HFFc6 (cell line): ENCODE measurements around the gene TMEM167B. TPM values are rescaled to one million over a fixed set of nuclear protein-coding genes. Genes with fewer than 3 reads are reported as not detected.

ENCODE experiments used
- DNase-seq: peaks from one replicate; pipeline ENCODE4 v3.0.0-alpha.2; 2018
- H3K27ac Mint-ChIP-seq: 2 replicates; pipeline ENCODE4 v1.8.0; 2020; ENCODE audit warnings: mild to moderate bottlenecking, mixed read lengths
- H3K27me3 Mint-ChIP-seq: 2 replicates; pipeline ENCODE4 v1.8.0; 2021; ENCODE audit warnings: mild to moderate bottlenecking, moderate library complexity, mixed read lengths; ENCODE audit not compliant: insufficient read depth
- H3K36me3 Mint-ChIP-seq: 2 replicates; pipeline ENCODE4 v1.8.0; 2021; ENCODE audit warnings: low read depth, mixed read lengths
- H3K4me1 Mint-ChIP-seq: 2 replicates; pipeline ENCODE4 v1.8.0; 2020; ENCODE audit warnings: low read depth, mixed read lengths
- H3K4me3 Mint-ChIP-seq: 2 replicates; pipeline ENCODE4 v1.8.0; 2020; ENCODE audit warnings: mild to moderate bottlenecking, moderate library complexity, mixed read lengths
- H3K9me3 Mint-ChIP-seq: 2 replicates; pipeline ENCODE4 v1.8.0; 2020; ENCODE audit warnings: mild to moderate bottlenecking, mixed read lengths
- total RNA-seq, 6 experiments: library from RNA; stranded (reverse); fragmentation: NEBNext Ultra II Directional; extraction: Animal tissue kit (Norgen Biotek cat#: 25700); gene quantifications; 2 replicates in 1 of 6; 3 replicates in 5 of 6; pipeline ENCODE4 v1.2.3, GENCODE V29; 2021
- TF ChIP-seq, protein P1 (sequence below): fragments of 200-600 bp; sonication (generic); IDR thresholded peaks from 2 replicates; pipeline ENCODE4 v1.5.0; 2021; ENCODE audit warnings: antibody characterized with exemption, mild to moderate bottlenecking

TMEM167B gene
- total RNA-seq, 6 experiments from 2014 or later: 48.0 to 58.6 (median 53.5) TPM

DNA sequence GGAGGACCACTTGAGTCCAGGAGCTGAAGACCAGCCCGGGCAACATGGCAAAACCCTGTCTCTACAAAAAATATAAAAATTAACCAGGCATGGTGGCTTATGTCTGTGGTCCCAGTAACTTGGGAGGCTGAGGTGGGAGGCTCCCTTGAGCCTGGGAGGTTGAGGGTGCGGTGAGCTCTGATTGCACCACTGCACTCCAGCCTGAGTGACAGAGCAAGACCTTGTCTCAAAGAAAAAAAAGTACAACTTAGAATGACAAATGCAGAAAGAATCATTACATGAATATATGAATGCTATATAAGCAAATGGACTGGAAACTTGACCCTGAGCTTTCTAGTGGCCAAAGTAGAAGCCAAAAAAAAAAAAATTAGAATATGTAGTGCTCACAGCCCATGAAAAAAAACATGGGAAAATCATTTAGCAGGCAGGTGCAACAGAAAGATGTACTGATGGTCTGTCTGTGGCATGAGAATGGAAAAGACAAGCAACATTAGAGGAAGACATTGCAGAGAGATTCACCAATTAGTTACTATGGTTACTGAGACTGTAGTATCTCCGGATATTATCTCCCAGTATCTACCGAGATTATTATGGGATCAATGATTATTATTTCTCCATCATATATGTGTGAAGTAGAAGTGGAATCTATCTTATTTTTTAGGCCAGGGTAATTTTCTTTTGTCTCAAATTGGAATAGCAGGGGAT lies 42.6 kb downstream of the TMEM167B start:
- Mint-ChIP-seq H3K27me3 (peaks cover 10% of the 10 kb centered on the region; the same call in 1 of the 2 replicates), H3K4me3 (no peak overlapping the region), H3K9me3 (no peaks in the 10 kb centered on the region), H3K27ac (no peak overlapping the region), H3K4me1 (no peaks in the 10 kb centered on the region), H3K36me3 (no peaks in the 10 kb centered on the region)
- no peak for DNase-seq
- TF ChIP-seq, protein P1, sequence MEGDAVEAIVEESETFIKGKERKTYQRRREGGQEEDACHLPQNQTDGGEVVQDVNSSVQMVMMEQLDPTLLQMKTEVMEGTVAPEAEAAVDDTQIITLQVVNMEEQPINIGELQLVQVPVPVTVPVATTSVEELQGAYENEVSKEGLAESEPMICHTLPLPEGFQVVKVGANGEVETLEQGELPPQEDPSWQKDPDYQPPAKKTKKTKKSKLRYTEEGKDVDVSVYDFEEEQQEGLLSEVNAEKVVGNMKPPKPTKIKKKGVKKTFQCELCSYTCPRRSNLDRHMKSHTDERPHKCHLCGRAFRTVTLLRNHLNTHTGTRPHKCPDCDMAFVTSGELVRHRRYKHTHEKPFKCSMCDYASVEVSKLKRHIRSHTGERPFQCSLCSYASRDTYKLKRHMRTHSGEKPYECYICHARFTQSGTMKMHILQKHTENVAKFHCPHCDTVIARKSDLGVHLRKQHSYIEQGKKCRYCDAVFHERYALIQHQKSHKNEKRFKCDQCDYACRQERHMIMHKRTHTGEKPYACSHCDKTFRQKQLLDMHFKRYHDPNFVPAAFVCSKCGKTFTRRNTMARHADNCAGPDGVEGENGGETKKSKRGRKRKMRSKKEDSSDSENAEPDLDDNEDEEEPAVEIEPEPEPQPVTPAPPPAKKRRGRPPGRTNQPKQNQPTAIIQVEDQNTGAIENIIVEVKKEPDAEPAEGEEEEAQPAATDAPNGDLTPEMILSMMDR: no peak

DNA sequence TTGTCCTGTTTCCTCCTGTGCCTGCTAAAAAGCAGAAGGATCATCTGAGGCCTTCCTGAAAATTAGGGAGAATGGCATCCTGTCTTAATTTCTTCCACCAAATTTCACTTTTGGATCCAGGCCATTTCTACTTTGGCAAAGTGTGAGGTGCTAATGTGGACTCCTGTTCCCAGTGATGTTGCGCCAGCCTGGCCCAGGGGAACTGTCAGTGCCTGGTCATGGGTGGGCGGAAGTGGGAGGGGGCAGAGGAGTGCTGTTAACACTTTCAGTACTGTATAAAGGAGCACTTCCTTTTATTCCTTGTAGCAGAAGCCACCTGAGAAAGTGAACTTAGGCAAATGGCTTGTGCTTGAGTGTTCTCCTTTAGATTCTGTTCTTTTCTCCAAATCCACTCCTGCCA lies 43.3 kb downstream of the TMEM167B start:
- H3K9me3 Mint-ChIP-seq: no peaks in the 10 kb centered on the region
- peaks cover 10% of the 10 kb centered on the region; the same call in 1 of the 2 replicates for H3K27me3 Mint-ChIP-seq
- no peak overlapping the region for H3K27ac Mint-ChIP-seq
- H3K4me1 Mint-ChIP-seq: no peaks in the 10 kb centered on the region
- no peak overlapping the region for H3K4me3 Mint-ChIP-seq
- no peaks in the 10 kb centered on the region for H3K36me3 Mint-ChIP-seq
- TF ChIP-seq, protein P1: no peak
- no peak for DNase-seq

DNA sequence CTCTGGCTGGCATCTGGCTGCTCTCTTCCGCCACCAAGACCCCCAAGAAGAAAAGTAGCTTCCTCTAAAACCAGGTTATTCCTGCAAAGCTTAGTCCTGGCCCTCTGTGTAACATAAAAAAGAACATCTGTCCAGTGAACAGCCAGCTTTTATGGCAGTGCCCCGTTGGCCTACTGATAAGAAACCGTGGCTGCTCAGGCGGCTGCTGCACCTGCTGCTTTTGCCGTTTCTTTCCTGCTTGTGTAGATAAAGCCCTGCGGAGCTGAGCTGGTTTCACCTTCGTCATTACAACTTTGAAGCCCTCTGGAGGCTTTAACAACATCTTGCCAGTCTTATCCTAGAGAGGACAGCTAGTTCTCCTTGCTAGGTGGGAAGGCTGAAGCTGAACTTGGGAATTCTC lies 43.9 kb downstream of the TMEM167B start:
- Mint-ChIP-seq H3K9me3 (no peaks in the 10 kb centered on the region), H3K27me3 (peaks cover 10% of the 10 kb centered on the region; the same call in 1 of the 2 replicates), H3K4me3 (no peak overlapping the region), H3K27ac (no peak overlapping the region), H3K4me1 (no peaks in the 10 kb centered on the region), H3K36me3 (no peaks in the 10 kb centered on the region)
- no peak for DNase-seq
- TF ChIP-seq, protein P1: no peak

DNA sequence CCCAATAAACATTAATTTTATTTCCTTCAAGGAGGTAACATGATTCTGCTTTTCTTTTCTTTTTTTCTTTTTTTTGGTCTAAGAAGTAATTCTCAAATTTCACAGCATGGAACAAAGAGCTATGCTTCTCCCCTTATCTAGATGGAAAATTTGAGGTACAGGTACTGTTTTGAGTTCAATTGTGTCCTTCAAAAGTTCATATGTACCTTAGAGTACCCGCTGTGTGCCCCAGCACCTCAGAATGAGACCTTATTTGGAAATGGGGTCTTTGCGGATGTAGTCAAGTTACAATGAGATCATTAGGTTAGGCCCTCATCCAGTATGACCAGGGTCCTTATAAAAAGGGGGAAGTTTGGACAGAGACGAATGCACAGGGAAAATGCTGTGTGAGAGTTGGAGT lies 45.4 kb downstream of the TMEM167B start:
- no peak overlapping the region for H3K27ac Mint-ChIP-seq
- no peak overlapping the region for H3K4me3 Mint-ChIP-seq
- no peaks in the 10 kb centered on the region for H3K4me1 Mint-ChIP-seq
- peaks cover 10% of the 10 kb centered on the region for H3K27me3 Mint-ChIP-seq
- no peaks in the 10 kb centered on the region for H3K9me3 Mint-ChIP-seq
- no peaks in the 10 kb centered on the region for H3K36me3 Mint-ChIP-seq
- TF ChIP-seq, protein P1: no peak
- DNase-seq: no peak

DNA sequence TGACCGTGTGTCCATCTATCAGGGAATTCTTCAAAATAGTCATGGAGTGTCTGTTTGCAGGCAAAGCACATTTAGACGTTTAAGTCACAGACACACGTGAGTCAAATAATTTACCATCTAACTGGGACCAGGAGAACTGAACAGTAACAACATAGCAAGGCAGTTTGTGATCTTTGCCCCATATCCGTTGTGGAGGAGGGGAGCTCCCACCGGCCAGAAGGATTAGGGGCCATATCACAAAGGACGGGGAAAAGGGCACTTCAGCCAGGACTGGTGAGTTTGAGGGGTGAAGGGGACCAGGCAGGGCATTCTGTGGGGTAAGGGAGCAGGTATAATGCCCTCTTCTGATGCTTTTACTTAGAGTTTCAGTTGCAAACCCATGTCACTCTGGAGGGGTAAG lies 46.2 kb downstream of the TMEM167B start:
- Mint-ChIP-seq H3K36me3 (no peaks in the 10 kb centered on the region), H3K27ac (no peak overlapping the region), H3K9me3 (no peaks in the 10 kb centered on the region), H3K4me1 (no peaks in the 10 kb centered on the region), H3K4me3 (no peak overlapping the region), H3K27me3 (peaks cover 10% of the 10 kb centered on the region)
- TF ChIP-seq, protein P1: no peak
- DNase-seq: no peak
